ENCODE results near the gene NOTUM. TPM values are rescaled to one million over a fixed set of nuclear protein-coding genes. Genes with fewer than 3 reads are reported as not detected.
"Not testable (repeated sequence)": the region's sequence is repeated elsewhere in the genome, so short reads cannot be mapped to it uniquely, and the experiment has no call there.

The NOTUM gene
- total RNA-seq, 2 experiments from 2014 or later, result 0.88 to 4.4 TPM

DNA sequence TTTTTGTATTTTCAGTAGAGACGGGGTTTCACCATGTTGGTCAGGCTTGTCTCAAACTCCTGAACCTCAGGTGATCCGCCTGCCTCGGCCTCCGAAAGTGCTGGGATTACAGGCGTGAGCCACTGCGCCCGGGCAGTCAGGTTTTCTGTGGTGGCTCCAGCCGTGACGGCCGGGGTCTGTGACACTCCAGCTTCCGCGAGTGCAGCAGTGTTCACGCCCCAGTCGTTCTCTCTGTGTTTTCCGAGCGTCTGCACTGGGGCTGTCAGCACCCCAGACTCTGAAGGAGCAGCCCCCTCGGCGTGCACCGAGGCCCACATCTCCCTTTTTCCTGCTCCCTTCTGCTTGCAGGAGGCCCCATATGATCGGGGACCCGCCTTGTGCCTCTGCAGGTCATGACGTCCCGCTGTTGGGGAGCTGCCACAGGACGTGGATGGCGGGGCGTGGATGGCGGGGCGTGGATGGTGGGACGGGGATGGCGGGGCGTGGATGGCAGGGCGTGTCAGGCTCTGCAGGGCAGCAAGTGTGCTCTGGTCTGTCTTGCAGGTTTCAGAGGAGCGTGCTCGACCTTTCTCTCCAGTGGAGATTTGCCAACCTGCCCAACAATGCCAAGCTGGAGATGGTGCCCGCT, 22.1 kb upstream of the NOTUM start:
- intact Hi-C loops (cut with micrococcal nuclease; ENCODE audit: unreplicated experiment), result no loop called here
- POLR2A ChIA-PET, result no interaction called here

DNA sequence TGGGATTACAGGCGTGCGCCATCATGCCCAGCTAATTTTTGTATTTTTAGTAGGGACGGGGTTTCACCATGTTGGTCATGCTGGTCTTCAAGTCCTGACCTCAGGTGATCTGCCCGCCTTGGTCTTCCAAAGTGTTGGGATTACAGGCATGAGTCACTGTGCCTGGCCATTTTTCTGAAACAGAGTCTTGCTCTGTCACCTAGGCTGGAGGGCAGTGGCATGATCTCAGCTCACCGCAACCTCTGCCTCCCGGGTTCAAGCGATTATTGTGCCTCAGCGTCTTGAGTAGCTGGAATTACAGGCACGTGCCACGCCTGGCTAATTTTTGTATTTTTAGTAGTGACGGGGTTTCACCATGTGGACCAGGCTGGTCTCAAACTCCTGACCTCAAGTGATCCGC, 20.5 kb upstream of the NOTUM start:
- H3K4me2 ChIP-seq (ENCODE audit: low read length); H3K4me3 ChIP-seq (ENCODE audit: low read depth, low read length, poor library complexity, severe bottlenecking); H2AFZ ChIP-seq (ENCODE audit: low read length); H4K20me1 ChIP-seq (ENCODE audit: insufficient read depth, low read length); intact Hi-C loops (cut with micrococcal nuclease; ENCODE audit: unreplicated experiment); CTCF ChIA-PET (ENCODE audit: unreplicated experiment); H3K9me3 ChIP-seq (ENCODE audit: low read length); H3K9me2 ChIP-seq (ENCODE audit: insufficient read depth, low read length); H3K27ac ChIP-seq (ENCODE audit: low read depth, low read length, poor library complexity, severe bottlenecking); DNase-seq (ENCODE audit: low spot score); BruUV-seq (replicated peaks); POLR2A ChIA-PET: not testable (repeated sequence)
- H3K36me3 ChIP-seq (ENCODE audit: insufficient read depth, low read length), result peaks cover 43% of the 10 kb centered on the region
- peaks cover 15% of the 10 kb centered on the region for H3K4me1 ChIP-seq (ENCODE audit: insufficient read depth, low read length, poor library complexity, severe bottlenecking)
- H3K79me2 ChIP-seq (ENCODE audit: insufficient read depth, low read depth, low read length), result peaks cover 10% of the 10 kb centered on the region; the same call in 1 of the 2 replicates

More for the DNA sequence above, 22.1 kb upstream of the NOTUM start:
- no peak overlapping the region for H3K4me2 ChIP-seq (ENCODE audit: low read length)
- no peaks in the 10 kb centered on the region for H3K9me2 ChIP-seq (ENCODE audit: insufficient read depth, low read length)
- H3K4me3 ChIP-seq (ENCODE audit: low read depth, low read length, poor library complexity, severe bottlenecking), result no peak overlapping the region
- no peak overlapping the region for H2AFZ ChIP-seq (ENCODE audit: low read length)
- BruUV-seq (replicated peaks), result no TSS peak
- CTCF ChIA-PET (ENCODE audit: unreplicated experiment), result no interaction called here
- peaks cover 48% of the 10 kb centered on the region for H3K36me3 ChIP-seq (ENCODE audit: insufficient read depth, low read length)
- peaks cover 10% of the 10 kb centered on the region for H3K4me1 ChIP-seq (ENCODE audit: insufficient read depth, low read length, poor library complexity, severe bottlenecking)
- H4K20me1 ChIP-seq (ENCODE audit: insufficient read depth, low read length), result no peaks in the 10 kb centered on the region
- no peak overlapping the region for H3K27ac ChIP-seq (ENCODE audit: low read depth, low read length, poor library complexity, severe bottlenecking)
- no peaks in the 10 kb centered on the region for H3K9me3 ChIP-seq (ENCODE audit: low read length)
- DNase-seq (ENCODE audit: low spot score), result no peak
- peaks cover 8% of the 10 kb centered on the region; the same call in 1 of the 2 replicates for H3K79me2 ChIP-seq (ENCODE audit: insufficient read depth, low read depth, low read length)
- TF ChIP-seq EZH2phosphoT487 (IDR thresholded peaks at IDR 0.05; ENCODE audit: borderline replicate concordance, low read depth, low read length) (no peak), CTCF (conservative IDR thresholded peaks at IDR 0.05; ENCODE audit: low read length) (no peak)

GRCh38 chr17:81980707-81981343, 19.8 kb upstream of the NOTUM start:
- Histone ChIP-seq H3K4me2 (ENCODE audit: low read length) (no peak overlapping the region), H4K20me1 (ENCODE audit: insufficient read depth, low read length) (no peaks in the 10 kb centered on the region), H3K4me1 (ENCODE audit: insufficient read depth, low read length, poor library complexity, severe bottlenecking) (peaks cover 20% of the 10 kb centered on the region), H3K9me2 (ENCODE audit: insufficient read depth, low read length) (no peaks in the 10 kb centered on the region), H3K79me2 (ENCODE audit: insufficient read depth, low read depth, low read length) (peaks cover 10% of the 10 kb centered on the region; the same call in 1 of the 2 replicates), H3K27ac (ENCODE audit: low read depth, low read length, poor library complexity, severe bottlenecking) (no peak overlapping the region), H3K9me3 (ENCODE audit: low read length) (no peaks in the 10 kb centered on the region), H3K4me3 (ENCODE audit: low read depth, low read length, poor library complexity, severe bottlenecking) (no peak overlapping the region), H3K36me3 (ENCODE audit: insufficient read depth, low read length) (peaks cover 39% of the 10 kb centered on the region), H2AFZ (ENCODE audit: low read length) (no peak overlapping the region)
- no peak for DNase-seq (ENCODE audit: low spot score)
- BruUV-seq (replicated peaks), result no TSS peak
- no peak for TF ChIP-seq EZH2phosphoT487 (IDR thresholded peaks at IDR 0.05; ENCODE audit: borderline replicate concordance, low read depth, low read length)
- no peak for TF ChIP-seq CTCF (conservative IDR thresholded peaks at IDR 0.05; ENCODE audit: low read length)
- ChIA-PET POLR2A (no interaction called here), CTCF (ENCODE audit: unreplicated experiment) (no interaction called here)
- intact Hi-C loops (cut with micrococcal nuclease; ENCODE audit: unreplicated experiment), result no loop called here
